Hepatocyte (in vitro differentiated cells): ENCODE data around the gene PRPF8.

Experiments
- CTCF ChIP-seq: fragments of 200-600 bp; sonication (generic); IDR thresholded peaks from 2 replicates; pipeline ENCODE4 v1.5.1; 2016; ENCODE audit warnings: antibody characterized with exemption, mild to moderate bottlenecking; ENCODE audit not compliant: poor library complexity
- EZH2 ChIP-seq: fragments of 200-600 bp; sonication (generic); IDR thresholded peaks from 2 replicates; pipeline ENCODE4 v1.6.1; 2016; ENCODE audit warnings: antibody characterized with exemption, mild to moderate bottlenecking, borderline replicate concordance
- EZH2phosphoT487 ChIP-seq: fragments of 200-600 bp; sonication (generic); IDR thresholded peaks from one replicate; pipeline ENCODE4 v1.6.1; 2018; ENCODE audit warnings: antibody characterized with exemption, mild to moderate bottlenecking, low read depth, moderate library complexity; ENCODE audit not compliant: unreplicated experiment, severe bottlenecking

GRCh38 chr17:1684378-1685189 is at the start of gene PRPF8:
- TF ChIP-seq EZH2phosphoT487 (no peak), EZH2 (no peak), CTCF (no peak)
